ENCODE data around the gene GID4. TPM values are rescaled to one million over a fixed set of nuclear protein-coding genes. Genes with fewer than 3 reads are reported as not detected.

The GID4 gene
- polyA plus RNA-seq, 3 donors: 4.1 to 6.0 (median 4.4) TPM

DNA sequence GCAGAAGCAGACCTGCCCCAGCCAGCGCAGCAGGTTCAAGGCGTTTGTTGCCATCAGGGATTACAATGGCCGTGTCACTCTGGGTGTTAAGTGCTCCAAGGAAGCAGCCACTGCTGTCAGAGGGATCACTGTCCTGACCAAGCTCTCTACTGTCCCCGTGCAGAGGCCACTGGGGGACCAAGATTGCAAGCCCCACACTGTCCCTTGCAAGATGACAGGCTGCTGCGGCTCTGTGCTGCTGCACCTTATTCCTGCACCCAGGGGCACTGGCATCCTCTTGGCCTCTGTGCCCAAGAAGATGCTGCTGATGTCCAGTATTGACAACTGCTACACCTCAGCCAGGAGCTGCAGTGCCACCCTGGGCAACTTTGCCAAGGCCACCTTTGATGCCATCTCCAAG lies 27.9 kb upstream of the GID4 start:
- no peak overlapping the region for H3K4me3 ChIP-seq (replicated peaks in 1 of 3; ENCODE audit: low read depth in 2 of 3, low read length in 3 of 3)
- H3K9ac ChIP-seq (ENCODE audit: insufficient read depth, low read length, poor library complexity, severe bottlenecking): no peak overlapping the region
- 97% methylated on average over 5 of the region's 5 CpGs for WGBS (ENCODE audit: insufficient coverage)
- Mint-ChIP-seq H3K9me3 (no peaks in the 10 kb centered on the region), H3K4me3 (no peak overlapping the region), H3K4me1 (no peaks in the 10 kb centered on the region), H3K27me3 (ENCODE audit: low read depth in 3 of 3) (peaks cover 0 to 2% (median 0%) of the 10 kb centered on the region in 3 donors), H3K27ac (no peak overlapping the region), H3K36me3 (peaks cover 82 to 99% of the 10 kb centered on the region in 2 donors)
- H3K36me3 ChIP-seq (replicated peaks in 1 of 2; ENCODE audit: control insufficient read depth in 1 of 2, insufficient read depth in 2 of 2, low read length in 2 of 2): peaks cover 69 to 100% of the 10 kb centered on the region in 2 donors
- H3K27me3 ChIP-seq (ENCODE audit: control insufficient read depth in 2 of 2, insufficient read depth in 2 of 2, low read length in 2 of 2): no peaks in the 10 kb centered on the region
- TF ChIP-seq, protein P1, sequence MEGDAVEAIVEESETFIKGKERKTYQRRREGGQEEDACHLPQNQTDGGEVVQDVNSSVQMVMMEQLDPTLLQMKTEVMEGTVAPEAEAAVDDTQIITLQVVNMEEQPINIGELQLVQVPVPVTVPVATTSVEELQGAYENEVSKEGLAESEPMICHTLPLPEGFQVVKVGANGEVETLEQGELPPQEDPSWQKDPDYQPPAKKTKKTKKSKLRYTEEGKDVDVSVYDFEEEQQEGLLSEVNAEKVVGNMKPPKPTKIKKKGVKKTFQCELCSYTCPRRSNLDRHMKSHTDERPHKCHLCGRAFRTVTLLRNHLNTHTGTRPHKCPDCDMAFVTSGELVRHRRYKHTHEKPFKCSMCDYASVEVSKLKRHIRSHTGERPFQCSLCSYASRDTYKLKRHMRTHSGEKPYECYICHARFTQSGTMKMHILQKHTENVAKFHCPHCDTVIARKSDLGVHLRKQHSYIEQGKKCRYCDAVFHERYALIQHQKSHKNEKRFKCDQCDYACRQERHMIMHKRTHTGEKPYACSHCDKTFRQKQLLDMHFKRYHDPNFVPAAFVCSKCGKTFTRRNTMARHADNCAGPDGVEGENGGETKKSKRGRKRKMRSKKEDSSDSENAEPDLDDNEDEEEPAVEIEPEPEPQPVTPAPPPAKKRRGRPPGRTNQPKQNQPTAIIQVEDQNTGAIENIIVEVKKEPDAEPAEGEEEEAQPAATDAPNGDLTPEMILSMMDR (IDR thresholded peaks at IDR 0.05): no peak
- H3K9me3 ChIP-seq (replicated peaks in 1 of 2; ENCODE audit: control insufficient read depth in 1 of 2, insufficient read depth in 1 of 2, low read length in 2 of 2): no peaks in the 10 kb centered on the region
- DNase-seq: no peak
- intact Hi-C loops (cut with micrococcal nuclease): no loop called here
- H3K4me1 ChIP-seq (ENCODE audit: control insufficient read depth in 1 of 2, insufficient read depth in 2 of 2, low read length in 2 of 2): no peaks in the 10 kb centered on the region
- no peak overlapping the region for H3K4me2 ChIP-seq (replicated peaks; ENCODE audit: extremely low read depth, low read length, poor library complexity, severe bottlenecking)
- no peaks in the 10 kb centered on the region for H4K20me1 ChIP-seq (ENCODE audit: insufficient read depth, low read length)
- H3K79me2 ChIP-seq (ENCODE audit: insufficient read depth, low read length): no peaks in the 10 kb centered on the region
- no peak overlapping the region for H2AFZ ChIP-seq (ENCODE audit: insufficient read depth, low read depth, low read length, poor library complexity, severe bottlenecking)
- H3K27ac ChIP-seq (ENCODE audit: low read depth in 1 of 2, low read length in 2 of 2): no peak overlapping the region

DNA sequence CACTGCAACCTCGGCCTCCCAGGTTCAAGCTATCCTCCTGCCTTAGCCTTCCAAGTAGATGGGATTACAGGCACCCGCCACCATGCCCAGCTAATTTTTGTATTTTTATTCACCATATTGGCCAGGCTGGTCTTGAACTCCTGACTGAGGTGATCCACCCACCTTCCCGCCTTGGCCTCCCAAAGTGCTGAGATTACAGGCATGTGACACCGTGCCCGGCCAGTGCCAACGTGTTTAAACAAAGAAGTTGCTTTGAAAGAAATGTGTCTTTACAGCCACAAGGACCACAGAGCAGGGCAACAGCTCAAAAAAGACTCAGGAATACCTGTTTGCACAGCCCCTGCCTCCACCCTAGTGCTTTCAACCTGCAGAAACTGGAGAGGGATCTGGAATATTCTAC lies 25.2 kb upstream of the GID4 start:
- Mint-ChIP-seq H3K36me3 (peaks cover 75 to 92% of the 10 kb centered on the region in 2 donors), H3K27ac (peak overlapping the region in 4 of 7 donors; percentile 8 to 70 (median 39)), H3K4me1 (no peaks in the 10 kb centered on the region), H3K4me3 (no peak overlapping the region), H3K27me3 (ENCODE audit: low read depth in 3 of 3) (peaks cover 0 to 2% (median 1%) of the 10 kb centered on the region in 3 donors), H3K9me3 (no peaks in the 10 kb centered on the region)
- no peaks in the 10 kb centered on the region for H4K20me1 ChIP-seq (ENCODE audit: insufficient read depth, low read length)
- TF ChIP-seq, protein P1 (IDR thresholded peaks at IDR 0.05): no peak
- DNase-seq: no peak
- intact Hi-C loops (cut with micrococcal nuclease): no loop called here
- no peaks in the 10 kb centered on the region for H3K27me3 ChIP-seq (ENCODE audit: control insufficient read depth in 2 of 2, insufficient read depth in 2 of 2, low read length in 2 of 2)
- no peak overlapping the region for H3K9ac ChIP-seq (ENCODE audit: insufficient read depth, low read length, poor library complexity, severe bottlenecking)
- H3K4me2 ChIP-seq (replicated peaks; ENCODE audit: extremely low read depth, low read length, poor library complexity, severe bottlenecking): no peak overlapping the region
- 98% methylated on average over 6 of the region's 6 CpGs for WGBS (ENCODE audit: insufficient coverage)
- H3K9me3 ChIP-seq (replicated peaks in 1 of 2; ENCODE audit: control insufficient read depth in 1 of 2, insufficient read depth in 1 of 2, low read length in 2 of 2): no peaks in the 10 kb centered on the region
- no peak overlapping the region for H3K27ac ChIP-seq (ENCODE audit: low read depth in 1 of 2, low read length in 2 of 2)
- no peak overlapping the region for H2AFZ ChIP-seq (ENCODE audit: insufficient read depth, low read depth, low read length, poor library complexity, severe bottlenecking)
- no peaks in the 10 kb centered on the region for H3K79me2 ChIP-seq (ENCODE audit: insufficient read depth, low read length)
- H3K4me1 ChIP-seq (ENCODE audit: control insufficient read depth in 1 of 2, insufficient read depth in 2 of 2, low read length in 2 of 2): no peaks in the 10 kb centered on the region
- no peak overlapping the region for H3K4me3 ChIP-seq (replicated peaks in 1 of 3; ENCODE audit: low read depth in 2 of 3, low read length in 3 of 3)
- peaks cover 69 to 96% of the 10 kb centered on the region in 2 donors for H3K36me3 ChIP-seq (replicated peaks in 1 of 2; ENCODE audit: control insufficient read depth in 1 of 2, insufficient read depth in 2 of 2, low read length in 2 of 2)
